ENCODE results near the gene ELAC1.
"Not testable (repeated sequence)": the region's sequence is repeated elsewhere in the genome, so short reads cannot be mapped to it uniquely, and the experiment has no call there.

Gene ELAC1

GRCh38 chr18:50967714-50968661 lies at the start of gene ELAC1:
TSS of gene ELAC1 (plus strand) at chr18:50968040. CDS start at chr18:50974405, 6,365 bp downstream.
- DNase-seq: peak; percentile 81

- no peak for DNase-seq
Measured at GRCh38 chr18:50918153-50918552, 49.7 kb upstream of the ELAC1 start.

GRCh38 chr18:50924372-50924771 lies 43.5 kb upstream of the ELAC1 start:
- DNase-seq: no peak

- no peak for DNase-seq
Measured at GRCh38 chr18:50926521-50926920, 41.3 kb upstream of the ELAC1 start.

- DNase-seq: peak; percentile 12
Measured at GRCh38 chr18:50928551-50928950, 39.3 kb upstream of the ELAC1 start.

GRCh38 chr18:50933684-50934083 lies 34.2 kb upstream of the ELAC1 start:
- no peak for DNase-seq

- DNase-seq: no peak
Measured at GRCh38 chr18:50934545-50935211, 33.2 kb upstream of the ELAC1 start.

GRCh38 chr18:50935493-50936191 lies 32.2 kb upstream of the ELAC1 start:
- no peak for DNase-seq

- no peak for DNase-seq
Measured at GRCh38 chr18:50937183-50937582, 30.7 kb upstream of the ELAC1 start.

GRCh38 chr18:50938912-50939311 lies 28.9 kb upstream of the ELAC1 start:
- no peak for DNase-seq

- DNase-seq: no peak
Measured at GRCh38 chr18:50944245-50944932, 23.5 kb upstream of the ELAC1 start.

- DNase-seq: not testable (repeated sequence)
Measured at GRCh38 chr18:50945918-50946317, 21.9 kb upstream of the ELAC1 start.

- DNase-seq: peak; percentile 8
Measured at GRCh38 chr18:50947899-50948298, 19.9 kb upstream of the ELAC1 start.

- DNase-seq: no peak
Measured at GRCh38 chr18:50949185-50949584, 18.7 kb upstream of the ELAC1 start.

GRCh38 chr18:50950626-50951025 lies 17.2 kb upstream of the ELAC1 start:
- DNase-seq: no peak

GRCh38 chr18:50953822-50954221 lies 14.0 kb upstream of the ELAC1 start:
- no peak for DNase-seq

GRCh38 chr18:50955253-50955652 lies 12.6 kb upstream of the ELAC1 start:
- no peak for DNase-seq

GRCh38 chr18:50956116-50956515 lies 11.7 kb upstream of the ELAC1 start:
- DNase-seq: no peak

- DNase-seq: no peak
Measured at GRCh38 chr18:50961974-50962373, 5.9 kb upstream of the ELAC1 start.

- no peak for DNase-seq
Measured at GRCh38 chr18:50969448-50969847, 1.6 kb downstream of the ELAC1 start.

GRCh38 chr18:50970006-50970405 lies 2.2 kb downstream of the ELAC1 start:
- no peak for DNase-seq

GRCh38 chr18:50972404-50972803 lies 4.6 kb downstream of the ELAC1 start:
- not testable (repeated sequence) for DNase-seq

Data from fibroblast of skin of right quadriceps (primary cell).